HUES6 (cell line): ENCODE data around the gene BRIP1.

Experiments
- H3K27ac ChIP-seq: 2 replicates; pipeline ENCODE4 v1.7.0; 2013; ENCODE audit warnings: low read depth, mild to moderate bottlenecking, low read length, inconsistent platforms
- H3K27me3 ChIP-seq: 2 replicates; pipeline ENCODE4 v1.6.1; 2013; ENCODE audit warnings: low read length; ENCODE audit not compliant: control insufficient read depth, insufficient read depth
- H3K36me3 ChIP-seq: 2 replicates; pipeline ENCODE4 v1.6.1; 2013; ENCODE audit warnings: low read length; ENCODE audit not compliant: control insufficient read depth, insufficient read depth
- H3K4me1 ChIP-seq: 2 replicates; pipeline ENCODE4 v1.6.1; 2013; ENCODE audit warnings: low read length; ENCODE audit not compliant: control insufficient read depth, insufficient read depth
- H3K4me3 ChIP-seq: 2 replicates; pipeline ENCODE4 v1.5.1; 2013; ENCODE audit warnings: low read depth, low read length
- H3K9ac ChIP-seq: one replicate; pipeline ENCODE4 v1.6.1; 2013; ENCODE audit warnings: mild to moderate bottlenecking, low read length
- H3K9me3 ChIP-seq: 2 replicates; pipeline ENCODE4 v1.6.1; 2013; ENCODE audit warnings: low read depth, low read length; ENCODE audit not compliant: control insufficient read depth, insufficient read depth

The BRIP1 gene

GRCh38 chr17:61701334-61701733 lies 162.0 kb downstream of the BRIP1 start:
- Histone ChIP-seq H3K9me3 (peaks cover 57% of the 10 kb centered on the region), H3K27ac (no peak overlapping the region), H3K36me3 (no peaks in the 10 kb centered on the region), H3K4me3 (no peak overlapping the region), H3K27me3 (no peaks in the 10 kb centered on the region), H3K9ac (no peak overlapping the region), H3K4me1 (no peaks in the 10 kb centered on the region)

GRCh38 chr17:61700252-61700651 lies 163.1 kb downstream of the BRIP1 start:
- Histone ChIP-seq H3K27ac (no peak overlapping the region), H3K9me3 (peaks cover 57% of the 10 kb centered on the region), H3K4me3 (no peak overlapping the region), H3K4me1 (no peaks in the 10 kb centered on the region), H3K27me3 (no peaks in the 10 kb centered on the region), H3K36me3 (no peaks in the 10 kb centered on the region), H3K9ac (no peak overlapping the region)

- Histone ChIP-seq H3K4me1 (no peaks in the 10 kb centered on the region), H3K4me3 (no peak overlapping the region), H3K27ac (no peak overlapping the region), H3K36me3 (no peaks in the 10 kb centered on the region), H3K9ac (no peak overlapping the region), H3K9me3 (peaks cover 57% of the 10 kb centered on the region), H3K27me3 (no peaks in the 10 kb centered on the region)
Observed at GRCh38 chr17:61699694-61700093, 163.6 kb downstream of the BRIP1 start.

- no peak overlapping the region for H3K27ac ChIP-seq
- H3K4me1 ChIP-seq: no peaks in the 10 kb centered on the region
- H3K9ac ChIP-seq: no peak overlapping the region
- H3K27me3 ChIP-seq: no peaks in the 10 kb centered on the region
- H3K9me3 ChIP-seq: peaks cover 57% of the 10 kb centered on the region
- no peak overlapping the region for H3K4me3 ChIP-seq
- H3K36me3 ChIP-seq: no peaks in the 10 kb centered on the region
Observed at GRCh38 chr17:61699032-61699431, 164.3 kb downstream of the BRIP1 start.

- Histone ChIP-seq H3K9ac (no peak overlapping the region), H3K27ac (no peak overlapping the region), H3K4me1 (no peaks in the 10 kb centered on the region), H3K36me3 (no peaks in the 10 kb centered on the region), H3K27me3 (no peaks in the 10 kb centered on the region), H3K9me3 (peaks cover 51% of the 10 kb centered on the region), H3K4me3 (no peak overlapping the region)
Observed at GRCh38 chr17:61698244-61698643, 165.1 kb downstream of the BRIP1 start.

GRCh38 chr17:61695779-61696337 lies 167.5 kb downstream of the BRIP1 start:
- no peaks in the 10 kb centered on the region for H3K27me3 ChIP-seq
- H3K4me1 ChIP-seq: no peaks in the 10 kb centered on the region
- H3K9ac ChIP-seq: no peak overlapping the region
- peaks cover 3% of the 10 kb centered on the region for H3K36me3 ChIP-seq
- H3K4me3 ChIP-seq: no peak overlapping the region
- peaks cover 28% of the 10 kb centered on the region for H3K9me3 ChIP-seq
- no peak overlapping the region for H3K27ac ChIP-seq

- Histone ChIP-seq H3K27me3 (no peaks in the 10 kb centered on the region), H3K4me1 (no peaks in the 10 kb centered on the region), H3K36me3 (peaks cover 12% of the 10 kb centered on the region), H3K4me3 (no peak overlapping the region), H3K9ac (no peak overlapping the region), H3K27ac (no peak overlapping the region), H3K9me3 (peaks cover 11% of the 10 kb centered on the region)
Observed at GRCh38 chr17:61694095-61694494, 169.2 kb downstream of the BRIP1 start.

GRCh38 chr17:61689610-61690180 lies 173.6 kb downstream of the BRIP1 start:
- H3K27me3 ChIP-seq: no peaks in the 10 kb centered on the region
- no peak overlapping the region for H3K9ac ChIP-seq
- no peaks in the 10 kb centered on the region for H3K9me3 ChIP-seq
- no peaks in the 10 kb centered on the region for H3K4me1 ChIP-seq
- peaks cover 21% of the 10 kb centered on the region for H3K36me3 ChIP-seq
- H3K4me3 ChIP-seq: no peak overlapping the region
- no peak overlapping the region for H3K27ac ChIP-seq

- Histone ChIP-seq H3K9me3 (no peaks in the 10 kb centered on the region), H3K4me1 (no peaks in the 10 kb centered on the region), H3K36me3 (peaks cover 24% of the 10 kb centered on the region), H3K27ac (no peak overlapping the region), H3K9ac (no peak overlapping the region), H3K4me3 (no peak overlapping the region), H3K27me3 (no peaks in the 10 kb centered on the region)
Observed at GRCh38 chr17:61687769-61688168, 175.6 kb downstream of the BRIP1 start.

- H3K4me3 ChIP-seq: no peak overlapping the region
- no peaks in the 10 kb centered on the region for H3K27me3 ChIP-seq
- H3K27ac ChIP-seq: no peak overlapping the region
- no peak overlapping the region for H3K9ac ChIP-seq
- H3K4me1 ChIP-seq: no peaks in the 10 kb centered on the region
- H3K9me3 ChIP-seq: no peaks in the 10 kb centered on the region
- H3K36me3 ChIP-seq: peaks cover 21% of the 10 kb centered on the region
Observed at GRCh38 chr17:61686113-61686512, 177.2 kb downstream of the BRIP1 start.

- Histone ChIP-seq H3K4me3 (no peak overlapping the region), H3K9ac (no peak overlapping the region), H3K27me3 (no peaks in the 10 kb centered on the region), H3K27ac (no peak overlapping the region), H3K36me3 (peaks cover 18% of the 10 kb centered on the region), H3K4me1 (no peaks in the 10 kb centered on the region), H3K9me3 (no peaks in the 10 kb centered on the region)
Observed at GRCh38 chr17:61684818-61685217, 178.5 kb downstream of the BRIP1 start.
